GM19035 (cell line): Measurements from ENCODE around the gene UBALD1.

ENCODE experiments used
- ATAC-seq: cut with Tn5 transposase; IDR thresholded peaks from one replicate; pipeline ENCODE4 v1.9.1; 2021; ENCODE audit not compliant: unreplicated experiment

The UBALD1 gene

GRCh38 chr16:4561596-4561995, 53.1 kb downstream of the UBALD1 start:
- no peak for ATAC-seq
